GM12892 (cell line): ENCODE measurements around the gene ACCSL.

Source experiments
- POLR2A ChIP-seq: IDR thresholded peaks from 2 replicates; pipeline ENCODE4 v1.6.1; 2011; ENCODE audit warnings: low read depth, low read length, control low read depth
- POLR2AphosphoS5 ChIP-seq: IDR thresholded peaks from 2 replicates; pipeline ENCODE4 v1.6.1; 2011; ENCODE audit warnings: low read depth, low read length, control low read depth

DNA sequence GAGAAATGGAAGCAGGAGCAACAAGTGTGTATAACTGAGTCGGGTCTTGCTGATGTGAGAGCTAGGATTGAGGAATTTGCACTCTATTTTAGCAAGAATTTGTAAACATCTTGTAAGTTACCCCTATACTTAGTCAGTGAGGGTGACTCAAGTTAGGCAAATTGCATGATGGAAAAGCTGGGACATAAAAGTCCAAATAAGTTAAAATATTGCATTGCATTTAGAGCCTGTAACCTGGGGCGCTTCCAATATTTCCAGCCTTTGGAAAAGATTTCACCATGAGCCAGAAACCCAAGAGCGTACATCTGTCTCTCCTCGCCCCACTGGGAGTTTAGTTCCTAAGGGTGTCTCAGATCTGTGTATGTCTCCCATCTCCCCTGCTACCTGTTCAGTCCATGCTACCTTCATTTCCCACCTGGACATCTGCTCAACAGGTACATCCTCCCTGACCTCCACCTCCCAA is 37.0 kb upstream of the ACCSL start:
- TF ChIP-seq POLR2A (no peak), POLR2AphosphoS5 (no peak)
